Upper lobe of left lung (tissue), 6 donors: ENCODE data around the gene EFNA5. TPM values are rescaled to one million over a fixed set of nuclear protein-coding genes. Genes with fewer than 3 reads are reported as not detected.

ENCODE experiments used
- ATAC-seq, 2 donors: fragments of 200-7000 bp; cut with Tn5 transposase; one replicate each; pipeline ENCODE4 v1.9.1; 2022; ENCODE audit warnings: mild to moderate bottlenecking in 2 of 2, moderate library complexity in 2 of 2; ENCODE audit not compliant: low FRiP score in 2 of 2
- DNase-seq, 2 donors: peaks; one replicate each; pipeline ENCODE4 v3.0.0-alpha.2; 2019 to 2020
- H3K27ac ChIP-seq, 4 donors: fragments of 200-600 bp; sonication (generic); one replicate each; pipeline ENCODE4 v1.5.1; 2016 to 2019
- H3K27me3 ChIP-seq, 4 donors: fragments of 200-600 bp; sonication (generic); one replicate each; pipeline ENCODE4 v1.5.1; 2017 to 2019
- H3K36me3 ChIP-seq, 4 donors: fragments of 200-600 bp; sonication (generic); one replicate each; pipeline ENCODE4 v1.5.1; 2016 to 2019
- H3K4me1 ChIP-seq, 4 donors: fragments of 200-600 bp; sonication (generic); one replicate each; pipeline ENCODE4 v1.5.1; 2018 to 2019
- H3K4me3 ChIP-seq, 4 donors: fragments of 200-600 bp; sonication (generic); one replicate each; pipeline ENCODE4 v1.5.1; 2017 to 2019; ENCODE audit warnings: mild to moderate bottlenecking in 2 of 4, moderate library complexity in 1 of 4
- H3K9me3 ChIP-seq, 4 donors: fragments of 200-600 bp; sonication (generic); one replicate each; pipeline ENCODE4 v1.5.1; 2018 to 2019
- EP300 ChIP-seq, 4 donors: sonication (generic); formaldehyde crosslinking; IDR thresholded peaks; one replicate each; pipeline ENCODE4 v1.5.1; 2017; ENCODE audit warnings: antibody characterized with exemption in 4 of 4, control low read depth in 2 of 4
- POLR2A ChIP-seq, 4 donors: fragments of 450-650 bp; IDR thresholded peaks; one replicate each; pipeline ENCODE4 v1.5.1; 2016 to 2017; ENCODE audit warnings: antibody characterized with exemption in 4 of 4, mild to moderate bottlenecking in 2 of 4
- POLR2AphosphoS5 ChIP-seq, 2 donors: sonication (generic); formaldehyde crosslinking; IDR thresholded peaks; one replicate each; pipeline ENCODE4 v1.5.1; 2017; ENCODE audit warnings: antibody characterized with exemption in 2 of 2
- WGBS, 2 donors: methylation state at CpG; one replicate each; pipeline ENCODE4 v1.1.5; 2017 to 2018; 5-methylcytosine and 5-hydroxymethylcytosine counted together
- total RNA-seq, 6 donors: library from RNA; depleted of rRNA in 4 of 6; stranded (reverse); fragments of >200 nt in 4 of 6; gene quantifications; one replicate each; pipeline versions ENCODE4 v1.1.0 to v1.2.1, GENCODE V29; 2016 to 2021
- TF ChIP-seq, protein P1 (sequence below), 6 experiments: fragments of 450-650 bp in 4 of 6; fragments of 200-600 bp in 2 of 6; sonication (generic) in 2 of 6; IDR thresholded peaks; one replicate each; pipeline ENCODE4 v1.5.1; 2016 to 2019; ENCODE audit warnings: antibody characterized with exemption in 6 of 6
- donor health status: DM: no; HTN: no; CAD: no; lungs with moderate emphysema.
- donor health status: DM: no; HTN: yes; CAD: no; lungs with severe emphysema.

The EFNA5 gene
- total RNA-seq, 6 donors from 2014 or later, result 4.1 to 41.9 (median 7.3) TPM

DNA sequence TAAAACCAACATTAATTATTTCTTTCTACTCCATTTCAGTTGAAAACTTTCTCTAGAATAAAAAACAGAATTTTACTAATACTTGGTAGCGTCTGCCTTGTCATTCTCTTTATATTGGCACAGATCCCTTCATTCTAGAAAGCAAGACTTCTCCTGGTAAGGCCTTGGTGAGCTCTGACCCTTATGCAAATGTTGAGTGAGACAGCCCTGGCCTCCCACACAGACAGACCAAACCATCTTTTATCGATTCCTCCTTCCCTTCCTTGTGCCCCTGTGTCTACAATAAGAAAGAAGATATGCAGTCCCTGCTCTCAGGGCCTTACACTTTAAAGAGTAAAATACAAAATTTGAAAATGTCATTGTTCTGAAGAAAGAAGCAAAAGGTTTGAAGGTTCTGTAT is 262.2 kb downstream of the EFNA5 start:
- 84 to 92% methylated on average over 2 of the region's 2 CpGs for WGBS, 2 donors
- DNase-seq, result no peak
- no peak for ATAC-seq
- Histone ChIP-seq H3K4me1 (peaks cover 0 to 12% (median 0%) of the 10 kb centered on the region in 4 donors), H3K27me3 (no peaks in the 10 kb centered on the region), H3K27ac (no peak overlapping the region), H3K36me3 (no peaks in the 10 kb centered on the region), H3K9me3 (no peaks in the 10 kb centered on the region), H3K4me3 (no peak overlapping the region)
- no peak for TF ChIP-seq POLR2A (IDR thresholded peaks at IDR 0.05)
- TF ChIP-seq, protein P1, sequence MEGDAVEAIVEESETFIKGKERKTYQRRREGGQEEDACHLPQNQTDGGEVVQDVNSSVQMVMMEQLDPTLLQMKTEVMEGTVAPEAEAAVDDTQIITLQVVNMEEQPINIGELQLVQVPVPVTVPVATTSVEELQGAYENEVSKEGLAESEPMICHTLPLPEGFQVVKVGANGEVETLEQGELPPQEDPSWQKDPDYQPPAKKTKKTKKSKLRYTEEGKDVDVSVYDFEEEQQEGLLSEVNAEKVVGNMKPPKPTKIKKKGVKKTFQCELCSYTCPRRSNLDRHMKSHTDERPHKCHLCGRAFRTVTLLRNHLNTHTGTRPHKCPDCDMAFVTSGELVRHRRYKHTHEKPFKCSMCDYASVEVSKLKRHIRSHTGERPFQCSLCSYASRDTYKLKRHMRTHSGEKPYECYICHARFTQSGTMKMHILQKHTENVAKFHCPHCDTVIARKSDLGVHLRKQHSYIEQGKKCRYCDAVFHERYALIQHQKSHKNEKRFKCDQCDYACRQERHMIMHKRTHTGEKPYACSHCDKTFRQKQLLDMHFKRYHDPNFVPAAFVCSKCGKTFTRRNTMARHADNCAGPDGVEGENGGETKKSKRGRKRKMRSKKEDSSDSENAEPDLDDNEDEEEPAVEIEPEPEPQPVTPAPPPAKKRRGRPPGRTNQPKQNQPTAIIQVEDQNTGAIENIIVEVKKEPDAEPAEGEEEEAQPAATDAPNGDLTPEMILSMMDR (IDR thresholded peaks at IDR 0.05), result no peak

- peaks cover 0 to 12% (median 0%) of the 10 kb centered on the region in 4 donors for H3K4me1 ChIP-seq
- H3K36me3 ChIP-seq, result no peaks in the 10 kb centered on the region
- no peak for ATAC-seq
- H3K27me3 ChIP-seq, result no peaks in the 10 kb centered on the region
- DNase-seq, result no peak
- TF ChIP-seq, protein P1 (IDR thresholded peaks at IDR 0.05), result no peak
- TF ChIP-seq POLR2AphosphoS5 (IDR thresholded peaks at IDR 0.05) (no peak), POLR2A (IDR thresholded peaks at IDR 0.05) (no peak), EP300 (IDR thresholded peaks at IDR 0.05) (no peak)
- H3K4me3 ChIP-seq, result no peak overlapping the region
- H3K27ac ChIP-seq, result no peak overlapping the region
- 62 to 90% methylated on average over 3 of the region's 3 CpGs for WGBS, 2 donors
- H3K9me3 ChIP-seq, result no peaks in the 10 kb centered on the region
Measured at GRCh38 chr5:107407713-107408298, 262.9 kb downstream of the EFNA5 start.

DNA sequence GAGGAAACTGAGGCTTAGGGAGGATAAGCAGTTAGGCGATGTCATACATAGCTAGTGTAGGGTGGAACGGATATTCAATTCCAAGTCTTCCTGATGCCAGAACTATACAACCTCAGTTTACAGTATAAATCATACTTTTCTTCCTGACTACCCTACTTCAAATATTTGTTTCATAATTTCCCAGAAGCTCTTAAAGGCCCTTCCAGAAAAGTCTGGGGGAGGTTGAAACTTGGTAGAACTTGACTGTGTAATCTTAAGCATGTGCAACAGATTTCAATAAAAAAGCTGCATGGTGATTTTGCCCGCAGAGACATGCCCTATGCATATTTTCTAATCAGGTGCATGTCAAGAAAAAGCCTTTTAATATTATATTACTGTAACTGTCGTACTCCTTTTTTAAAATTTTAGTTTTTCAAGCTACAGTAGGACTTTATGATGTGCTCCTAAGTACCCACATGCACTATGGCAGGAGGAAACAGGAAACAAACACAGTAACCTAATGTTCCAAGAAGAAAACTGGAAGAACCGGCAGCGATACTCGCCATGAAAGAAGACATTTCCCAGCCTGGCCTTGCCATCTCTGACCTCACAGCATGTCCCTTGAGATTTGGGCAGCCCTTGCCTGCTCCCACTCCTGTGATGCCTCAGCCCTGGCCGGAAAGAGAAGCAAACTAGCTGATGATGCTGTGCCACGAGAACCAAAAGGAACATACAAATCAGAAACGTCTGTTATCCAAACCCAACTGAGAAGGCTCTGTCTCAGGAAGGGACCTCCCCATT is 266.0 kb downstream of the EFNA5 start:
- Histone ChIP-seq H3K27me3 (no peaks in the 10 kb centered on the region), H3K4me3 (no peak overlapping the region), H3K36me3 (no peaks in the 10 kb centered on the region), H3K9me3 (no peaks in the 10 kb centered on the region), H3K27ac (peak overlapping the region in 2 of 4 donors; percentile 31 to 38), H3K4me1 (peaks cover 0 to 12% (median 0%) of the 10 kb centered on the region in 4 donors)
- 54 to 71% methylated on average over 10 of the region's 10 CpGs for WGBS, 2 donors
- DNase-seq (peak in 1 of 2 donors; percentile 40), ATAC-seq (peak in 1 of 2 donors; percentile 15)
- TF ChIP-seq POLR2A (IDR thresholded peaks at IDR 0.05) (no peak), POLR2AphosphoS5 (IDR thresholded peaks at IDR 0.05) (no peak), EP300 (IDR thresholded peaks at IDR 0.05) (no peak)
- TF ChIP-seq, protein P1 (IDR thresholded peaks at IDR 0.05), result no peak

DNA sequence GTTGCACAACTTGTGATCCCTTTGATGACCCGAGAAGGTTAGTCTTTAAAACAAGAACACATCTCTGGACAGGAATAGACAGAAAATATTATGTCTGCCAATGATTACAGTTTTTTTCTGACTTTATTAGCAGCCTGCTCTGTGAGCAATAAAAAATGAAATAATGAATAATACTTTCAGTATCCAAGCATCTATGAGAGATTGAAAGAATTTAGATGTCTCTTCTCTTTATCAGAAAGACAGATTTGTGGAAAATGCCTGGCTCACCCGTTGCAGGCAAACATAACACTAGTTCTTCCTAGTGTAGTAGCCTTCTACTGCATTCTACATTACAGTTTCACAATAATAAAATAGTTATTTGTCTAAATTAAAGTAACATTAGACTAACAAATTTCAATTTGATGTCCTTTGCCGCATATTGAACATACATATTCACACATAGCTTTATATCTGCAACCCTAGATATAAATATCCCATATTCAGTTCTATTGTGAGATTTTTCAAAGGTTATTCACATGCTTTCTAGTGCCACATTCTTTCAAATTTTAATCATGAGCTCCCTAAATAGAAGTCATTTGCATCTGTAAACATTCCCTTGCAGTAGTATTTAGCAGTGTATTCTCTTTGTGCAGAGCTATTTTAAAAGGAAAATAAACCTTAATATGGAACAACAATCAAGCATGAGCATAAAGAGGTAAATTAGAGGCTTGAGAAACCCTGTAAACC is 267.3 kb downstream of the EFNA5 start:
- Histone ChIP-seq H3K9me3 (no peaks in the 10 kb centered on the region), H3K36me3 (no peaks in the 10 kb centered on the region), H3K27ac (no peak overlapping the region), H3K4me1 (peaks cover 0 to 12% (median 0%) of the 10 kb centered on the region in 4 donors), H3K4me3 (no peak overlapping the region), H3K27me3 (no peaks in the 10 kb centered on the region)
- no peak for DNase-seq
- no peak for ATAC-seq
- TF ChIP-seq, protein P1 (IDR thresholded peaks at IDR 0.05), result no peak
- TF ChIP-seq POLR2AphosphoS5 (IDR thresholded peaks at IDR 0.05) (no peak), POLR2A (IDR thresholded peaks at IDR 0.05) (no peak), EP300 (IDR thresholded peaks at IDR 0.05) (no peak)
- 57 to 71% methylated on average over 3 of the region's 3 CpGs for WGBS, 2 donors
